HepG2 (cell line): ENCODE measurements around the gene SGCD. TPM values are rescaled to one million over a fixed set of nuclear protein-coding genes. Genes with fewer than 3 reads are reported as not detected.

Experiments used
- ATAC-seq: fragments of 200-7000 bp; cut with Tn5 transposase; 3 replicates; pipeline ENCODE4 v1.9.1; 2020; ENCODE audit warnings: mild to moderate bottlenecking, moderate library complexity
- BruUV-seq: library from RNA; stranded (reverse); fragments of 400-500 nt; replicated peaks from 2 replicates; lab custom pipeline; 2021; lab: Mats Ljungman, UMichigan
- CTCF ChIA-PET: fragments of 300-600 bp; formaldehyde crosslinking; extraction: SDS; loops from one replicate; lab custom pipeline; 2021; ENCODE audit warnings: low total read pairs, inconsistent platforms, low intra/inter-chr PET ratio; lab: Yijun Ruan, JAX
- POLR2A ChIA-PET: fragments of 350-600 bp; sonication (Branson Sonifier 250); formaldehyde crosslinking; loops from one replicate; lab custom pipeline; 2020; ENCODE audit warnings: antibody characterized with exemption, inconsistent platforms; lab: Yijun Ruan, JAX
- DNase-seq: peaks from one replicate; pipeline ENCODE4 v3.0.0-alpha.2; 2015; ENCODE audit warnings: low spot score
- FAIRE-seq: peaks from 3 replicates; lab custom pipeline; 2011; peaks lifted over from hg19 to GRCh38; lab: Jason Lieb, UNC
- H2AFZ ChIP-seq: one replicate; pipeline ENCODE4 v1.6.1; 2011; ENCODE audit warnings: low read length, inconsistent platforms
- H3K27ac ChIP-seq: fragments of 300-600 bp; 3 replicates; pipeline ENCODE4 v1.8.0; 2011; ENCODE audit warnings: mixed run types, mild to moderate bottlenecking, mixed read lengths, low read length, inconsistent platforms; ENCODE audit not compliant: insufficient read depth; ENCODE audit errors: extremely low read length
- H3K27me3 ChIP-seq, 2 experiments: fragments of 200-600 bp in 1 of 2; 2 replicates in 1 of 2; 3 replicates in 1 of 2; pipeline versions ENCODE4 v1.6.0 to v1.8.0; 2011; ENCODE audit warnings: low read length in 2 of 2, mild to moderate bottlenecking in 2 of 2, moderate library complexity in 2 of 2, inconsistent platforms in 1 of 2; ENCODE audit not compliant: insufficient read depth in 2 of 2, control insufficient read depth in 1 of 2
- H3K36me3 ChIP-seq, 2 experiments: fragments of 200-600 bp in 1 of 2; replicated peaks in 1 of 2; 2 replicates in 1 of 2; 3 replicates in 1 of 2; pipeline versions ENCODE4 v1.5.1 to v1.8.0; 2011; ENCODE audit warnings: low read length in 2 of 2, inconsistent platforms in 1 of 2; ENCODE audit not compliant: insufficient read depth in 2 of 2, control insufficient read depth in 1 of 2
- H3K4me1 ChIP-seq: 2 replicates; pipeline ENCODE4 v1.5.1; 2012; ENCODE audit warnings: low read length, inconsistent platforms; ENCODE audit not compliant: insufficient read depth
- H3K4me2 ChIP-seq: 2 replicates; pipeline ENCODE4 v1.6.0; 2011; ENCODE audit warnings: low read depth, low read length, inconsistent platforms
- H3K4me3 ChIP-seq, 3 experiments: fragments of 200-600 bp in 1 of 3; sonication (generic), shearing (Covaris generic) in 1 of 3; replicated peaks in 1 of 3; 2 replicates each; pipeline ENCODE4 v1.5.1; 2011 to 2016; ENCODE audit warnings: low read length in 3 of 3, inconsistent platforms in 2 of 3, low read depth in 2 of 3, mild to moderate bottlenecking in 2 of 3, control low read depth in 1 of 3, mixed read lengths in 1 of 3; ENCODE audit not compliant: insufficient read depth in 1 of 3
- H3K79me2 ChIP-seq: one replicate; pipeline ENCODE4 v1.6.1; 2011; ENCODE audit warnings: low read length, inconsistent platforms; ENCODE audit not compliant: insufficient read depth
- H3K9ac ChIP-seq: 2 replicates; pipeline ENCODE4 v1.6.0; 2011; ENCODE audit warnings: mild to moderate bottlenecking, low read depth, low read length, inconsistent platforms; ENCODE audit not compliant: insufficient read depth
- H3K9me3 ChIP-seq: 2 replicates; pipeline ENCODE4 v1.5.1; 2012; ENCODE audit warnings: mild to moderate bottlenecking, low read length
- H4K20me1 ChIP-seq: 2 replicates; pipeline ENCODE4 v1.6.0; 2011; ENCODE audit warnings: inconsistent platforms, mild to moderate bottlenecking, low read length, moderate library complexity; ENCODE audit not compliant: insufficient read depth
- ATF1 ChIP-seq: IDR thresholded peaks from 2 replicates; pipeline ENCODE4 v1.6.1; 2016; ENCODE audit warnings: mild to moderate bottlenecking, control low read depth
- KAT8 ChIP-seq: IDR thresholded peaks from 2 replicates; pipeline ENCODE4 v1.6.1; 2016; ENCODE audit warnings: missing genetic modification reagents, missing compliant biosample characterization
- NFATC3 ChIP-seq: sonication (generic); formaldehyde crosslinking; IDR thresholded peaks from 2 replicates; pipeline ENCODE4 v1.5.1; 2020; ENCODE audit warnings: mild to moderate bottlenecking, missing genetic modification reagents
- SRY ChIP-seq: sonication (generic); formaldehyde crosslinking; IDR thresholded peaks from 2 replicates; pipeline ENCODE4 v1.8.0; 2022; ENCODE audit warnings: mild to moderate bottlenecking, missing genetic modification reagents
- XRCC5 ChIP-seq: fragments of 200-400 bp; formaldehyde crosslinking; optimal IDR thresholded peaks from 2 replicates; pipeline ENCODE3; 2017; ENCODE audit warnings: mild to moderate bottlenecking, low read length
- ZKSCAN8 ChIP-seq: IDR thresholded peaks from 2 replicates; pipeline ENCODE4 v1.6.1; 2016; ENCODE audit warnings: borderline replicate concordance, missing genetic modification reagents, missing compliant biosample characterization
- ZNF207 ChIP-seq: fragments of 450-650 bp; IDR thresholded peaks from 2 replicates; pipeline ENCODE4 v1.6.1; 2016; ENCODE audit warnings: antibody characterized with exemption, borderline replicate concordance
- ZNF605 ChIP-seq: sonication (generic); formaldehyde crosslinking; IDR thresholded peaks from 2 replicates; pipeline ENCODE4 v1.8.0; 2022; ENCODE audit warnings: mild to moderate bottlenecking, missing genetic modification reagents
- ZNF670 ChIP-seq: sonication (generic); formaldehyde crosslinking; IDR thresholded peaks from 2 replicates; pipeline ENCODE4 v1.8.0; 2022; ENCODE audit warnings: mild to moderate bottlenecking, missing genetic modification reagents, borderline replicate concordance
- ZSCAN30 ChIP-seq: sonication (generic); formaldehyde crosslinking; IDR thresholded peaks from 2 replicates; pipeline ENCODE4 v1.5.0; 2020; ENCODE audit warnings: mild to moderate bottlenecking, missing genetic modification reagents
- WGBS: methylation state at CpG from one replicate; pipeline ENCODE4 v1.1.6; 2017; ENCODE audit warnings: low lambda C conversion rate; 5-methylcytosine and 5-hydroxymethylcytosine counted together
- in situ Hi-C: cut with HindIII; loops from 2 replicates; pipeline ENCODE4 v1.10.0; 2017; ENCODE audit warnings: low pct_unique_long_range_greater_than_20kb; ENCODE audit not compliant: extremely low pct_ligation_motif_present
- intact Hi-C: fragments of 100-400 bp; cut with micrococcal nuclease; formaldehyde crosslinking; loops from one replicate; pipeline ENCODE4 v1.10.0; 2022; ENCODE audit not compliant: unreplicated experiment
- polyA plus RNA-seq, 8 experiments: library from polyadenylated mRNA; depleted of rRNA in 3 of 8; stranded (reverse) in 7 of 8; unstranded in 1 of 8; fragments of >200 nt; fragmentation: Illumina TruSeq in 4 of 8; extraction: Trizol in 4 of 8; gene quantifications; 2 replicates each; pipeline versions ENCODE4 v1.2.1 to v1.2.3, GENCODE V29; 2011 to 2016; ENCODE audit warnings: low read depth in 4 of 8, missing spikeins in 1 of 8, mixed read lengths in 1 of 8; ENCODE audit not compliant: insufficient read depth in 1 of 8
- total RNA-seq, 5 experiments: library from RNA; depleted of rRNA; stranded (reverse); fragments of >200 nt; fragmentation: Illumina TruSeq; extraction: Trizol; gene quantifications; 2 replicates each; pipeline ENCODE4 v1.2.3, GENCODE V29; 2016; ENCODE audit warnings: low read depth in 1 of 5
- TF ChIP-seq, protein P1 (sequence below), 2 experiments: sonication (generic) in 1 of 2; formaldehyde crosslinking in 1 of 2; IDR thresholded peaks; 2 replicates each; pipeline versions ENCODE4 v1.4.0 to v1.6.1; 2016 to 2020; ENCODE audit warnings: borderline replicate concordance in 1 of 2, low read depth in 1 of 2, mild to moderate bottlenecking in 1 of 2, missing genetic modification reagents in 1 of 2
- TF ChIP-seq, protein P2 (sequence below): IDR thresholded peaks from 2 replicates; pipeline ENCODE4 v1.6.1; 2012; ENCODE audit warnings: low read depth, low read length, improper control_type of control experiment
- TF ChIP-seq, protein P3 (sequence below): sonication (generic); formaldehyde crosslinking; IDR thresholded peaks from 2 replicates; pipeline ENCODE4 v1.5.0; 2020; ENCODE audit warnings: mild to moderate bottlenecking, missing genetic modification reagents
- TF ChIP-seq, protein P4 (sequence below): sonication (generic); formaldehyde crosslinking; IDR thresholded peaks from 2 replicates; pipeline ENCODE4 v1.5.0; 2020; ENCODE audit warnings: mild to moderate bottlenecking, missing genetic modification reagents

Gene SGCD
- total and polyA plus RNA-seq, 2 of the 13 experiments (the other 11 are each of a cell fraction or from before 2014, with no cell fraction given), result not detected

DNA sequence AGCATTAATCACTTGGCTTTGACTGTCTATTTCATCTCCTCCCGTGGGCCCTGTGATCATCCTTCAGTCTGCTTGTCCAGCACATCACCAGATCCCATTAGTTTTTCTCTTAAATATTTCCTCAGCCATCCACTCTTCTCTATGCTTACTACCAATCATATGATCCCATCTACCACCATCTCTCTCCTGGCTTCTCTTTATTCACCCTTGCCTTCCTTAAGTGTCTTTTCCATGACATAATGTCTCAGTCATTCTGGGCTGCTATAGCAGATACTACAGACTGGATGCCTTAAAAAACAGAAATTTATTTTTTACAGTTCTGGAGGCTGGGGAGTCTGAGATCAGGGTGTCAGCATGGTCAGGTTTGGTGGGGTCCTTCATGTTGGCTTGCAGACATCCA is 314.7 kb downstream of the SGCD start:
- no peak for DNase-seq
- Histone ChIP-seq H3K79me2 (no peaks in the 10 kb centered on the region), H2AFZ (no peak overlapping the region), H3K4me2 (no peak overlapping the region), H3K36me3 (no peaks in the 10 kb centered on the region), H3K4me1 (no peaks in the 10 kb centered on the region), H4K20me1 (no peaks in the 10 kb centered on the region), H3K9me3 (no peaks in the 10 kb centered on the region), H3K9ac (no peak overlapping the region), H3K27me3 (no peaks in the 10 kb centered on the region), H3K4me3 (no peak overlapping the region), H3K27ac (no peak overlapping the region)
- ChIA-PET CTCF (no interaction called here), POLR2A (no interaction called here)
- 5% methylated on average over 1 of the region's 1 CpG for WGBS
- BruUV-seq, result no TSS peak
- intact Hi-C loops, result no loop called here
- ATAC-seq, result no peak
- in situ Hi-C loops, result no loop called here
- no peak for FAIRE-seq
- TF ChIP-seq ZNF207 (no peak), KAT8 (CRISPR knock-in tag) (no peak), ZSCAN30 (CRISPR knock-in tag) (no peak), ATF1 (CRISPR knock-in tag) (no peak), XRCC5 (no peak), NFATC3 (CRISPR knock-in tag) (no peak), ZNF605 (CRISPR knock-in tag) (no peak), ZNF670 (CRISPR knock-in tag) (no peak), ZKSCAN8 (CRISPR knock-in tag) (no peak), SRY (no peak)
- TF ChIP-seq, protein P1, sequence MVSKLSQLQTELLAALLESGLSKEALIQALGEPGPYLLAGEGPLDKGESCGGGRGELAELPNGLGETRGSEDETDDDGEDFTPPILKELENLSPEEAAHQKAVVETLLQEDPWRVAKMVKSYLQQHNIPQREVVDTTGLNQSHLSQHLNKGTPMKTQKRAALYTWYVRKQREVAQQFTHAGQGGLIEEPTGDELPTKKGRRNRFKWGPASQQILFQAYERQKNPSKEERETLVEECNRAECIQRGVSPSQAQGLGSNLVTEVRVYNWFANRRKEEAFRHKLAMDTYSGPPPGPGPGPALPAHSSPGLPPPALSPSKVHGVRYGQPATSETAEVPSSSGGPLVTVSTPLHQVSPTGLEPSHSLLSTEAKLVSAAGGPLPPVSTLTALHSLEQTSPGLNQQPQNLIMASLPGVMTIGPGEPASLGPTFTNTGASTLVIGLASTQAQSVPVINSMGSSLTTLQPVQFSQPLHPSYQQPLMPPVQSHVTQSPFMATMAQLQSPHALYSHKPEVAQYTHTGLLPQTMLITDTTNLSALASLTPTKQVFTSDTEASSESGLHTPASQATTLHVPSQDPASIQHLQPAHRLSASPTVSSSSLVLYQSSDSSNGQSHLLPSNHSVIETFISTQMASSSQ (IDR thresholded peaks at IDR 0.05; ENCODE audit: low read depth), result no peak
- TF ChIP-seq, protein P1 (CRISPR knock-in tag; IDR thresholded peaks at IDR 0.05; ENCODE audit: borderline replicate concordance), result no peak
- TF ChIP-seq, protein P2, sequence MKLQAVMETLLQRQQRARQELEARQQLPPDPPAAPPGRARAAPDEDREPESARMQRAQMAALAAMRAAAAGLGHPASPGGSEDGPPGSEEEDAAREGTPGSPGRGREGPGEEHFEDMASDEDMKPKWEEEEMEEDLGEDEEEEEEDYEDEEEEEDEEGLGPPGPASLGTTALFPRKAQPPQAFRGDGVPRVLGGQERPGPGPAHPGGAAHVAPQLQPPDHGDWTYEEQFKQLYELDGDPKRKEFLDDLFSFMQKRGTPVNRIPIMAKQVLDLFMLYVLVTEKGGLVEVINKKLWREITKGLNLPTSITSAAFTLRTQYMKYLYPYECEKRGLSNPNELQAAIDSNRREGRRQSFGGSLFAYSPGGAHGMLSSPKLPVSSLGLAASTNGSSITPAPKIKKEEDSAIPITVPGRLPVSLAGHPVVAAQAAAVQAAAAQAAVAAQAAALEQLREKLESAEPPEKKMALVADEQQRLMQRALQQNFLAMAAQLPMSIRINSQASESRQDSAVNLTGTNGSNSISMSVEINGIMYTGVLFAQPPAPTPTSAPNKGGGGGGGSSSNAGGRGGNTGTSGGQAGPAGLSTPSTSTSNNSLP, result no peak
- TF ChIP-seq, protein P3, sequence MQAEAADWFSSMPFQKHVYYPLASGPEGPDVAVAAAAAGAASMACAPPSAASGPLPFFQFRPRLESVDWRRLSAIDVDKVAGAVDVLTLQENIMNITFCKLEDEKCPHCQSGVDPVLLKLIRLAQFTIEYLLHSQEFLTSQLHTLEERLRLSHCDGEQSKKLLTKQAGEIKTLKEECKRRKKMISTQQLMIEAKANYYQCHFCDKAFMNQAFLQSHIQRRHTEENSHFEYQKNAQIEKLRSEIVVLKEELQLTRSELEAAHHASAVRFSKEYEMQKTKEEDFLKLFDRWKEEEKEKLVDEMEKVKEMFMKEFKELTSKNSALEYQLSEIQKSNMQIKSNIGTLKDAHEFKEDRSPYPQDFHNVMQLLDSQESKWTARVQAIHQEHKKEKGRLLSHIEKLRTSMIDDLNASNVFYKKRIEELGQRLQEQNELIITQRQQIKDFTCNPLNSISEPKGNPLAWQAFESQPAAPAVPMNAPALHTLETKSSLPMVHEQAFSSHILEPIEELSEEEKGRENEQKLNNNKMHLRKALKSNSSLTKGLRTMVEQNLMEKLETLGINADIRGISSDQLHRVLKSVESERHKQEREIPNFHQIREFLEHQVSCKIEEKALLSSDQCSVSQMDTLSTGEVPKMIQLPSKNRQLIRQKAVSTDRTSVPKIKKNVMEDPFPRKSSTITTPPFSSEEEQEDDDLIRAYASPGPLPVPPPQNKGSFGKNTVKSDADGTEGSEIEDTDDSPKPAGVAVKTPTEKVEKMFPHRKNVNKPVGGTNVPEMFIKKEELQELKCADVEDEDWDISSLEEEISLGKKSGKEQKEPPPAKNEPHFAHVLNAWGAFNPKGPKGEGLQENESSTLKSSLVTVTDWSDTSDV (CRISPR knock-in tag), result no peak
- TF ChIP-seq, protein P4, sequence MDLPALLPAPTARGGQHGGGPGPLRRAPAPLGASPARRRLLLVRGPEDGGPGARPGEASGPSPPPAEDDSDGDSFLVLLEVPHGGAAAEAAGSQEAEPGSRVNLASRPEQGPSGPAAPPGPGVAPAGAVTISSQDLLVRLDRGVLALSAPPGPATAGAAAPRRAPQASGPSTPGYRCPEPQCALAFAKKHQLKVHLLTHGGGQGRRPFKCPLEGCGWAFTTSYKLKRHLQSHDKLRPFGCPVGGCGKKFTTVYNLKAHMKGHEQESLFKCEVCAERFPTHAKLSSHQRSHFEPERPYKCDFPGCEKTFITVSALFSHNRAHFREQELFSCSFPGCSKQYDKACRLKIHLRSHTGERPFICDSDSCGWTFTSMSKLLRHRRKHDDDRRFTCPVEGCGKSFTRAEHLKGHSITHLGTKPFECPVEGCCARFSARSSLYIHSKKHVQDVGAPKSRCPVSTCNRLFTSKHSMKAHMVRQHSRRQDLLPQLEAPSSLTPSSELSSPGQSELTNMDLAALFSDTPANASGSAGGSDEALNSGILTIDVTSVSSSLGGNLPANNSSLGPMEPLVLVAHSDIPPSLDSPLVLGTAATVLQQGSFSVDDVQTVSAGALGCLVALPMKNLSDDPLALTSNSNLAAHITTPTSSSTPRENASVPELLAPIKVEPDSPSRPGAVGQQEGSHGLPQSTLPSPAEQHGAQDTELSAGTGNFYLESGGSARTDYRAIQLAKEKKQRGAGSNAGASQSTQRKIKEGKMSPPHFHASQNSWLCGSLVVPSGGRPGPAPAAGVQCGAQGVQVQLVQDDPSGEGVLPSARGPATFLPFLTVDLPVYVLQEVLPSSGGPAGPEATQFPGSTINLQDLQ (CRISPR knock-in tag), result no peak
